Activated T-helper 9 cell treated with anti-CD3 and anti-CD28 coated beads, Interleukin-2, amount 50 U/mL, for 16 hours (primary cell): ENCODE data around the gene SYCP2L.
"Not testable (repeated sequence)": the region's sequence is repeated elsewhere in the genome, so short reads cannot be mapped to it uniquely, and the experiment has no call there.

ENCODE experiments used
- DNase-seq: peaks from one replicate; pipeline ENCODE4 v3.0.0-alpha.2; 2020; ENCODE audit warnings: low read depth

The SYCP2L gene

GRCh38 chr6:10880366-10880765 lies 6.5 kb upstream of the SYCP2L start:
- DNase-seq = no peak

- DNase-seq = not testable (repeated sequence)
These were observed 4.6 kb upstream of the SYCP2L start for GRCh38 chr6:10882253-10882630.

- no peak for DNase-seq
These were observed 4.1 kb upstream of the SYCP2L start for GRCh38 chr6:10882657-10883171.

DNA sequence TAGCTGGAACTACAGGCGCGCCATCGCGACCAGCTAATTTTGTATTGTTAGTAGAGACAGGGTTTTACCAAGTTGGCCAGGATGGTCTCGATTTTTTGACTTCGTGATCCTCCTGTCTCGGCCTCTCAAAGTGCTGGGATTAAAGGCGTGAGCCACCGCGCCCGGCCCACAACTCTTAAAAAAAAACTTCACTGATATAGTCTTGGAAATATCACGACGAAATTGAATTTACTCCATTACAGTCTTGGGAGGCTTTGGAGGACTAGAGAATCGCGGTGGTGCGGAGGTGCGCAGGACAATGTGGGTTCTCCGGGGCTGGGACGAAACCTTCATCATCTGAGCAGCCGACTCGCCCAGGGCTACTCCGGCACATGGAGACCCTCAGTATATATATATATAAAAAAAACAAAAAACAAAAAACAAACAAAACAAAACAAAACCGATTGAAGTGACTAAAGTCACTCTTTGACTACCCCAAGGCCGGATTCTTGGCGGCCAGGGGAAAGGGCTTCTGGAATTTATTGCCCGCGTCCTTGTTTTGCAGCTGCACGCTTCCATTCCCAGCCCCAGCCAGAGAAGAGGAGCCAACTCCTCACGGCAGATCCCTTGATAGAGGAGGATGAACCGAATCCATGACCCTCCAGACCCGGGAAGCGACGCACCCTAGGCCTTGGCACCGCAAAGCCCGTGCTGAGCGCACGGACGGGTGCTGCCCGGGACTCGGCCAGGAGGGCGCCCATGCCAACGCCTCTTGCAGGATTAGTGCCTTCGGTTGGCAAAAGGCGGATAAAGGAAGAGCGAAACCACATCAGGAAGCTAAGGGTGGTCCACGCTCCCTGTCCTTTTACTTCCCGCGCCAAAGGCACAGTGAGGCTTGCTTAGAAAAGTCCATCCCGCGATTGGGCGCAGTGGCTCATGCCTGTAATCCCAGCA lies 3.3 kb upstream of the SYCP2L start:
- DNase-seq = no peak

- no peak for DNase-seq
These were observed 2.4 kb upstream of the SYCP2L start for GRCh38 chr6:10884245-10884972.

GRCh38 chr6:10886365-10886690 lies 524 bp upstream of the SYCP2L start:
- not testable (repeated sequence) for DNase-seq

GRCh38 chr6:10890151-10890550 lies 3.3 kb downstream of the SYCP2L start:
- no peak for DNase-seq

DNA sequence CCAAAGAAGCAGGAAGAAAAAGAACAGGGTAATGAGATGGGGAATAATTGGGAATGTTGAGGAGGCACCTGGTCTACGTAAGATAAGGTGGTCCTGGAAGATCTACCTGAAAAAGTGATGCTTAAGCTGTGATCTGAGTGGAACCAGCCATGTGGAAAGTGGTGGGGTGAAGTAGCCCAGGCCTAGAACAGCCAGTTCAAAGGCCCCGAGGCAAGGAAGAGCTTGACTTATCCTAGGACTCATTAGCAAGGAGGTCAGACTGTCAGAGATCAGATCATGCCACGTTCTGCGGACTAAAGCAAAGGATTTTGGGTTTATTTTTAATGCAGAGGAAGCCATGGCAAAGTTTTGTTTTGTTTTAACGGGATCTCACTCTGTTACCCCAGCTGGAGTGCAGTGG lies 5.1 kb downstream of the SYCP2L start:
- no peak for DNase-seq

DNA sequence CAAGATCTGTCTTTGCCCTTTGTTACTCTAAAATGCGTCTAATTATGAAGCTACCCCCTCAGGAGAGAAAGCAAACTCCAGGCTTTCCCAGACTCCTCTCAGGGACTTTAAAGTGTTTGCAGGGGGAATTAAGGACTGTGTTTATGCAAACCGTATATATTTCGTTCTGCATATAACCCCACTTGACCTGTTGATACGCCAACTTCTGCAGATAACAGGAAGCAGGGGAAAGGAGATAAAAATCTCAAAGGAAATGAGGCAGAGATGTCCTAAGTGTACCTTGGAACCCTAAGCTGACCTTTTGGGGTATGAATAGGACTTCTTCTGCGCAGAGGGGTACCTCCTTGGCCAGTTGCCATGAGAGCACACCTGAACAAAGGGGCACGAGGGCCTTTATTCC lies 8.1 kb downstream of the SYCP2L start:
- no peak for DNase-seq

- DNase-seq = no peak
These were observed 9.8 kb downstream of the SYCP2L start for GRCh38 chr6:10896691-10897090.

- no peak for DNase-seq
These were observed 14.9 kb downstream of the SYCP2L start for GRCh38 chr6:10901770-10902169.

DNA sequence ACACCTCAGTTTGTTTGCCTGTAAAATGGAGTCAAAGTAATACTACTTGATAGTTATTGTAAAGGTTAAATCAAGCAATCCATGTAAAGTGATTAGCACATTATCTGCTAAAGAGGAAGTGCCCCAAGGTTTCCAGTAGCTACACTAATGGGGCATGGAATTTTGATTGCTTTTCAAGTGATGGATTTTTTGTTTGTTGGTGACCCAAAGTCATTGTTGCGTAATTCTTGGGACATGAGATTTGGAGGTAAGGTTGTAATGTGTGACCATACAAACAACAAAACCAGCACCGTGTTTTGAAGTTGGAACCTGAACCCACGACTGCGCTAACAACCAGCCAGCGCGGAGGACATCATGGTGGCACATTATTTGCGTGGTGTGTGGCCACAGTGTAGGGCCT lies 17.2 kb downstream of the SYCP2L start:
- no peak for DNase-seq

GRCh38 chr6:10908228-10908627 lies 21.4 kb downstream of the SYCP2L start:
- no peak for DNase-seq

DNA sequence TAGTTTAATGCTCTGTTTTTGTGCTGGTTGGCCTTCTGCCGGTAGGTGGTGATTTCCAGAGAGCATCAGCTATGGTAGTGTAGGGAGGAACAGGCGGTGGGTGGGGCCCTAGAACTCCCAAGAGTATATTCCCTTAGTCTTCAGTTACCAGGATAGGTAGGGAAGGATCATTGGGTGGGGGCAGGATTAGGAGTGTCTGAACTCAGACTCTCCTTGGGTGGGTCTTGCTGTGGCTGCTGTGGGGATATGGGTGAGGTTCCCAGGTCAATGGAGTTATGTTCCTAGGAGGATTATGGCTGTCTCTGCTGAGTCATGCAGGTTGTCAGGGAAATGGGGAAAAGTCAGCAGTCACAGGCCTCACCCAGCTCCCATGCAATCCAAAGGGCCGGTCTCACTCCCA lies 32.7 kb downstream of the SYCP2L start:
- DNase-seq = not testable (repeated sequence)

DNA sequence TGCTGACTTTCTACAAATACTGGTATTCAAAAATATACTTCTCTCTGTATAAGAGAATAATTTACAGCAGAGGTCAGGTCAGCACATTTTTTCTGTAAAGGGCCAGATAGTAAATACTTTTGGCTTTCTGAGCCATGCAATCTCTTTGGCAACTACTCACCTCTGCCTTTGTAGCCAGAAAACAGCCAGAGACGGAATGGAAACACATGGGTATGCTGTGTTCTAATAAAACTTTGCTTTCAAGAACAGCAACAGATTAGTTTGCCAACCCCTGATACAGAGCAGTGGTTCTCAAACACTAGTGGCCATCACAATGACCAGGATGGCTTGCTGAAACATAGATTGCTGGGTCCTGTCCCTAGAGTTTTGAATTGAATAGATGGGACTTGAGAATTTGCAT lies 46.3 kb downstream of the SYCP2L start:
- no peak for DNase-seq

- no peak for DNase-seq
These were observed 53.0 kb downstream of the SYCP2L start for GRCh38 chr6:10939840-10940239.

- DNase-seq = no peak
These were observed 59.0 kb downstream of the SYCP2L start for GRCh38 chr6:10945845-10946244.

DNA sequence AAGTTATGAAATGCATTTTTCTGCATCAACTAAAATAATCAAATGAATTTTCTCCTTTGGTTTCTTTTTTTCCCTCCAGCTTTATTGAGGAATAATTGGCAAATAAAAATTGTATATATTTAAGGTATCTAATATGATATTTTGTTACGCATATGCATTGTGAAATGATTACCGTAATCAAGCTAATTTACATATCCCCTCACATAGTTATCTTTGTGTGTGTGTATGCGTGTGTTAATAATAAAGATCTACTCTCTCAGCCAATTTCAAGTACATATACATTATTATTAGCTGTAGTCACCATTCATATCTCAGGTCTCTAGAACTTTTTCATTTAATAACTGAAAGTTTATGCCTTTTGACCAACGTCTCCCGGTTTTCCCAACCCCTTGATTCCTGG lies 61.1 kb downstream of the SYCP2L start:
- DNase-seq = no peak

DNA sequence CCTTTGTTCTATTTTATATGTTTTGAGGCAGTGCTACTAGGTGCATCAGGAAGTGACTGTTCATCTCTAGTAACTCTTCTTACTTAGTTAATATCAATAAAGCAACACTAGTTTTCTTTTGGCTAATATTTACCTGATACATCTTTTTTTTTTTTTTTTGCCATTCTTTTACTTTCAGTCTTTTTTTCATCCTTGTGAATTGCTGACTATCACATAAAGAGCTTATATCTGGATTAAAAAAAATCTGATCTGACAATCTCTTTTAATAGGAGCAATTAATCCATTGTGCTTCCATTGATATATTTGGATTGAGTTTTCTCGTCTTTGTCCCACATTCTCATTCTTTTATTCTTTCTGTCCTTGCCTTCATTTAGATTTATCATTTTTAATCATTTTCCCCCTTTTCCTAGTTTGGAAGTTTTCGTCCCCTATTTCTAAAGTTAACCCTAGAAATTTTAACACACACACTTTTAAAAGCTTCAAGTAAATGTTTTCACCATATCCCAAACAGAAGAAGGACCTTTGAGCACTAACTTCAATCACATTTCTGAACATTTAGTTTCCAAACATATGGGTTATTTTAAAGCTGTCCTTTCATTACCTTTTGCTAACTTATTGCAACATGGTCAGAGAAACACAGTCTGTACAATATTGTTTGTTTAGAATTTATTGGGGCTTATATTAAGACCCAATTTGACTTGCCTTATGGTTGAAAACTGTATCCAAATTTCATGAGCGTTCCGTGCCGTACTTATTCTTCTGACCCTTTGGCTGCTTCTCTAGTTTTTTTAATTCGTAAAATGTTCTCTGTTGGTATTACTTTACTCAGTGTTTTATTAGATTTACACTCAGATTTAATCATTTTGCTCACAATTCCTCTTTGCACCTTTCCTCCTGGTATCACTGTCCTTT lies 63.0 kb downstream of the SYCP2L start:
- no peak for DNase-seq

GRCh38 chr6:10951675-10952282 lies 64.9 kb downstream of the SYCP2L start:
- no peak for DNase-seq

DNA sequence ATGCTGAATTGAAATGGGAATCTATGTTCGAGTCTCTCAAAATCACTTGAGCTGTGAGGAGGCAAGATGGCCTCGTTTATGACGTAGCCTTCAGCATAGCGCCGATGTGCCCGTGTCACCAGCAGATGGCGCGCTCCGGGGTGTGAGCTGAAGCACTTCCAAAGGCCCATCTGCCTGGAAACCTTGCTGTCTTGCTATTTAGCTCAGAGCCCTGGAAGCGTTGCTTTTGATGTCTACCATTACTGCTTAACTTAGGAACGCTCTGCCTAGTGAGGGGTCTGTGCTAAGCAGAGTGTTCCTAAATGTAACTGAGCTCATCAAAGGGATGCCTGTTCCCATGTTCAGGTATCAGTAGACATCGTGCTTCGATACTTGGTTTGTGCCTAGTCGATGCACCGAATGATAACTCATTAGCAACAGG lies 67.7 kb downstream of the SYCP2L start:
- DNase-seq = peak; percentile 43

GRCh38 chr6:10956776-10957175 lies 69.9 kb downstream of the SYCP2L start:
- no peak for DNase-seq
